ENCODE data around the gene LRRC3C.

DNA sequence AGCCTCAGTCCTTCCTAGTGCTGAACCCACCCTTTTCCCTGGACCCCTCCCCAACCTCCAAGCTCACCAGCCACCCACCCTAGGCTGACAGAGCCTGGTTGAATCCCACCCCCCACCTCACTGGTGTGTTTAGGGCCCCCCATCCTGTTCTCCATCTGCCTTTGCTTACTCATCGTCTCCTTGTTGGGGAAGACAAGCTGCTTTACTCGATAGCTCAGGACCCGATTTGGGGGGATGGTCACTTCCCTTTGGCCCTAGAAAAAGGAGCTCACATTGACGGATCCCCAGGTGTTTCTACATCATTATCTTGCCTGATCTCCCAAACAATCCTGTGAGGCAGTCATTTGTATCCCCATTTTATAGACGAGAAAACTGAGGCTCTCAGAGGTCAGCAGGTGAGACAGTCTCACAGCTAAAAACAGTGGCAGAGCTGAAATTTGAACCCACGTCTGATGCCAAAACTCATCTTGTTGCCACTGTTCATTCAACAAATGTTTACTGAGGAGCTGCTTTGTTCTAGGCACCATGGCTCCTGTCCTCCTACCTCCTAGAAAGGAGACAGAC lies 18.7 kb upstream of the LRRC3C start:
- TF ChIP-seq CTCF (IDR thresholded peaks at IDR 0.05) (no peak), POLR2A (IDR thresholded peaks at IDR 0.05) (no peak), EP300 (IDR thresholded peaks at IDR 0.05) (no peak), POLR2AphosphoS5 (IDR thresholded peaks at IDR 0.05) (no peak)

All from sigmoid colon (tissue), 4 donors.